GM19468 (cell line): ENCODE results near the gene GLE1.

Experiments used
- ATAC-seq: cut with Tn5 transposase; IDR thresholded peaks from one replicate; pipeline ENCODE4 v1.9.1; 2021; ENCODE audit warnings: mild to moderate bottlenecking, moderate library complexity, moderate number of reproducible peaks; ENCODE audit not compliant: unreplicated experiment; ENCODE audit errors: extremely low read depth

The GLE1 gene

DNA sequence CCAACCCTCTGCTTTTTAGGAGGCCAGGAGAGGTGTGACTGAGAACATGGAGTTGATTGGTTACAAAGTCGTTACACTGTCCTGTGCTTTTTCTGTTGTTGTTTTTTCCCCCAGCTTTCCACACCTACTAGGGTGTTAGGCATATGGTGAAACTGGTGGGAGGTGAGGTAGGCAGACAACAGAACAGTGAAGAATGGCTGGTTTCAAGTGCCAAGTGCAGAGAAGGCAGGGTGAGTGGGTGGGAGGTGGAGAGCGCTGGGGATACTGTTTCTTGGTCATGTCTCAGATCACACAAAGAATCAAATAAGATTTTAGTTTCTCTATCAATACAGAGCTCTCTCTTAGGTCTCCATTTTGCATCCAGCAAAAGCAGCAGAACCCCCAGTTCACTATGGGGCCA lies 45.7 kb downstream of the GLE1 start:
- ATAC-seq: no peak

DNA sequence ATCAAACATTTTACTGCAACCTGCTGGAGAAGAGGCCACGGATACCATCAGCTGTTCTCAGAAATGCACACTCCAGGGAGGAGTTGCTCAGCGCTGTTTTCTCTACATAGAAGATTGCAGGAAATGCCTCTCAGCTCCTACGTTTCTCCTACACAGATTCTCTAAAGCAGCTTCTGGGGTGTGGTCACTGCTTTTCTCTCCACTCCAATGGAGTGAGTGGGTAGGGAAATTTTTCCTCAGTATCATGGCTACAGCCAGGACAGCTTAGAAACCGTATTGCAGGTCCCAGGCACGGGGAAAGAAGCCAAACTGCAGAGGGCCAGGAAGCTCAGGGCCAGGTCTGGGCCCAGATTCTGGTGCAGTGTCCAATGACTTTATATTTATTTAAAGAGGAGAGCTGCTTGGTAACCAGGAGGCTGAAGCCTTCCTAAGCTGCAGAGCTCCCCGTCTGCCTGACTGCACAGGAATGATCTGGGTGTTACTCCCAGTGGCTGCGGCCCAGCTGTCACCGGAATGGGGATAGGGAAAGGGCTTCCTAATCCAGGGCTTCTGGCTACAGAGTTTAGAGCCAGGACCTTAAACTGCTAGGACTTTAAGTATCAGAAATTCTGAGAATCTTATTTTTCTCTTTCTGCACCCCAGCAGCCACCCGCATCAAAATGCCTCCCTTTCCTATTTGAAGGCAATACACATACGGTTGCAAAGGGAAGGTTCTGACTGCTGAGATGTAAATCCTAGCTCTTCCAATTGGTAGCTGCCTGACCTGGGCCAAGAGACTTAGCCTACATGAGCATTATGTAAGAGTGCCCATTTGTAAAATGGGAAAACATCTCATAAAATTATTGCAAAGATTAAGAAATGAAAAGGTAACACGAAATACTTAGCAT lies 46.5 kb downstream of the GLE1 start:
- ATAC-seq: no peak

DNA sequence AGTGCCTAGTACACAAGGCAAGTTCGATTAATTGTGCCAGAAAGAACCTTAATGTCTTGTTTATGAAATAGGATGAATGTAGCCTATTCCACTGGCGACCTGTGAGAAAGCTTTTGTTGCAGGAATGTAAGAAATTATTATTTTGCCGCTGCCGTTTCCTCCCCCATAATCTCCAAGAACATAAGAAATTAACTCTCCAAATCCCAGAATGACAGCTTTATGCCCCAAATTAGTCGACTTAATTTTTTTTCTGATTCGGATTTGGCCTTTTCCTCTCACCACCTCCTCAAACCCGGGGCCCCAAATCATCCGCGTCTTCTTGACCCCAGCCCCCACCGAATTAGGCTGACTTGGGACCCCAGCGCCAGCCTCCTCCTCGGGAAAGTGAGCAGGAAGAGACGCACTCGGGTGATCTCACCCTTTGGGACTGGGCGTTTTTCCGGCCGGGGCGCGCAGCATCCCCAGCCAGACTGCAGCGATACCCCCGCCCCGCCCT lies 47.2 kb downstream of the GLE1 start:
- ATAC-seq: no peak

DNA sequence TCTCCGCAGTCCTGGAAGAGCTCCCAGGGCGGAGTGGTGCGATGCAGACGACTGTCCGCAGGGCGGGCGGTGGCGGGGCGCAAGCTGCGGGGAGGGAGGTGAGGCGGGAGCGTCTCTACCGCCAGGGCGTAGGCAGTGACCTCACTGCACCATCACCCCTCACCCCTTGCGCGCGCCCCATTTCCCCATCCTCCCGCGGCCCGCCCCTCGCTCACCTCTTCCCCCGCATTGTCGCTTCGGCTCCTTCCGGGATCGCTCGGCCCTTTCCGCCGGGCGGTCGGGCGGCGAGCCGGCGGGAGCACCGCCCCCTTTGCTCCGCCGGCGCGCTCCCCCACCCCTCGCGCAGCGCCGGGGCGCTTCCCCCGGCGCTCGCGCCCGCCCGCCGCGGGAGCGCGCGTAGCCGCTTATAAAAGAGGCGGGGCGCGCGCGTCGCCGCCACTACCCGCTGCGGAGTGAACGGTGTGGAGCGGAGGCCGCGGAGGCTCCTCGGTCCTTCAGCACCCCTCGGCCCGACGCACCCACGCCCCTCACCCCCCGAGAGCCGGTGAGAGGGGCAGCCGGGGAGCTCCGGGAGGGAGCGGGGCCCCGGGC lies 47.7 kb downstream of the GLE1 start, which contains the start of gene SPTAN1:
Gene SPTAN1 (plus strand): TSS at position 435 of the 591 bp plus-strand sequence. CDS start 14,154 bp downstream, outside the sequence.
- peak; percentile 78 for ATAC-seq

DNA sequence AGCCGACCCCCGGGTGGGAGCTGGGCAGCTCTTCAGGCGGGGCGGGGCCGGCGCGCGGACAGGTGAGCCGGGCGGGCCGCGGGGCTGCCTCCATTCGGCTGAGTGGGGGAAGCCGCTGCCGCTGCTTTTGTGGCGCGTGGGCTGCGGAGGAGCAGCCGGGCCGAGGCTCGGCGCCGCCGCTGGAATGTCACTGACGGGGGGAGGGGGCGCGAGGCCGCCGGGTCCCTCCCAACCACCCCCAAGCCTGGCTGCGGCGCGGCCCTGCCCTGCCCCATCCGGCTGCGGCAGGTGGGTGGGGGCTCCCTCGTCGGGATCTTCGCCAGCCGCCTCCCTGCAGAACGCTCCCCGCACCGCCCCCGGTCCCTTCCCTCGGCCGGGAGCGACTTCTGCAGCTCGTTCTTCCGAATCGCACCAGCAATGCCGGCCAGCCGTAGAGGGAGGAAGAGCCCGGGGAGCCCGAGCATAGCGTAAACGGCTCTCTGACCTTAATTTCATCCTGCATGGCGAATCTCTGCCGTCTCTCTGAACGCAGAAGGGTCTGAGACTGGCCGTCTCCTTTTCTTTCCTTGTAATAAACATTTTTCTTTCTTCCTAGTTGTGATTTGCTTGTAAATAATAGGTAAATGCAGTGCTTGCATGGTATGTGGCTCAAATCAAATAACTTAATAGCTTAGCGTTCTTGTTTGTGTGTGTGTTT lies 48.4 kb downstream of the GLE1 start:
- ATAC-seq: no peak

DNA sequence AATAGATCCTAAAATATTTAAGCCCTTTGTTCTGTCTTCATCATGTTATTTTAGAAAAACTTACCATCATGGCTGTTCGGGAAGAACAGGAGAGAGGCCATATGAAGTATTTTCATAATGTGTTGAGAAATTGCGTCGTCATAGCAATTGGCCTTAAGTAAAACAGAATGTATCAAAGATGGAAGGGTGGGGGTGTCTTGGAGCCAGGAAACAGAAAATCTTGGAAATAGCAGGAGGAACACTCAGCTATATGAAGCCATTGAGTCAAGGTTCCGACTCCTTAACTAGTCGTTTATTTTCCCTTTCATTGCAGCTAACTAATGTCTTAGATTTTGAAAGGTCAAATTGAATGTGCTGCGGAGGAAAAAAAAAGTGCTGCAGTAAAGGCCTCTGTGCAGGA lies 49.2 kb downstream of the GLE1 start:
- no peak for ATAC-seq

DNA sequence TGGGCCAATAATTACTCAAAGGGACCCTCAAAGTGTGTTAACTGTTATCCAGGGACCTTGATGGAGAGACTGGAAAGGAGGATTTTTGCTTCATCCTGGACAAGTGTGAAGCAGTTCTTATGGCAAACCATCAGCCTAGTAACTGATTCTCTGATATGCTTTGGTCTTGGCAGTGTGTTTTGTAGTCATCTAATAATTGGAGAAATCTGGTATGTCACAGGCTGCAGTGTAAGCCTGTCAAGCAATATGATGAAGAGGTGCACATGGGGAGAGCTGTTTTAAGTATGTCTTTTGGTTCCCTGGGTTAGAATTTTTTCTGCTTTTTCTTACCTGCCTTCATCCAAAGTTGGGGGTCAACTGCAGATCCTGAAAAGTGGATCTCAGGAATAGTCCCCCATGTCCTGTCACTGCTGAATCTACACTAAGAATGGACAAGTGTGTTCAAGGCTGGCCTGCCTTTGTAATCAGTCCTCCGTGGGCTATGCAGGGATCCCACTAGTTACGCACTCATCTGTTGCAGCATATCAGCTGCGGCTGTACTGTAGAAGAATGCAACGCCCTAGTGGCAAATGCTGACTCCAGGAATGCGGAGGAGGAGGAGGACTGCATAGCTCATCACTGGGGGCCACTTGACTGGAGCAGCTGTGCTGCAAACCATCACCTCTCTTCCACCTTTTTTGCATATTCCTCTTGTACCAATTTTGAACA lies 49.8 kb downstream of the GLE1 start:
- no peak for ATAC-seq

DNA sequence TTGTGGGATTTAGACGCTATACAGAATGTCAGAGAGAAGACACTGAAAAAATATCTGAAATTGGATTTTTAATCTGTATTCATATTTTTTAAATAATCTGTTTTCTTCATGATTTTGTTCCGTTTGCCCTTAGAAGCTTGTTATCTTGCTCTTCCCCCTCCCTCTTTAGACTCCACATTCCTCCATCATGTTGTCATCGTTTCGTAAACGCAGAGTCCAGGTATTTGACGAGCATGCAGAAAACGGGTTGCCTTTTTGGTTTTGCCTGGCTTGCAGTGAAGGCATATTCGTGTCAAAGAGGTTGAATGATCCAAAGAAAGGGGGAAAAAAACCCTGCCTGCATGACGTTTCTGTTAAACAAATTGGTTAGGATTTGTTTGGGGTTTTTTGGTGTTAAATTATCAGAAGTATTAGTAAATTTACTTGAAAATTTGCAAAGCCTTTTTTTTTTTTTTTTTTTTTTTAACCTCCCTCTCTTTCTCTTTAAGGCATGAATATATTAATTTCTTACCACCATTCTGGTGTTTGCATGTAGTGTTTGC lies 50.7 kb downstream of the GLE1 start:
- no peak for ATAC-seq

DNA sequence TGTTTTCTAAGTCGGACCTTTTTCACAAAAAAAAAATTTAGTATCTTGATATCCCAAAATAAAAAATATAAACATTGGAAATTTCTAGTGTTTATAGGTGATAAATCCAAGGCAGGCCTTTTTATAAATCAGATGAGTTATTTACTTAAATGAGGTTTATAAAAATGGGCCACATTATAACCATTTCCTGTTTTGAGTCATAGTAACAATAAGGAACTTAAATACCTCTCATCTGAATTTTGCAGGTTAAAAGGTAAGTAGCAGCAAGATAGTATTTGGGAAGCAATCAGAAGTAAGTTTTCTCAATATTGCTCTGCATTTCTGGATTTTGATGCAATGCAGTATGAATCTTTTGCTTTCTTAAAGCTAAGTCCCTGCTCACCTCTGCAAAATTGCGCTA lies 51.8 kb downstream of the GLE1 start:
- no peak for ATAC-seq

DNA sequence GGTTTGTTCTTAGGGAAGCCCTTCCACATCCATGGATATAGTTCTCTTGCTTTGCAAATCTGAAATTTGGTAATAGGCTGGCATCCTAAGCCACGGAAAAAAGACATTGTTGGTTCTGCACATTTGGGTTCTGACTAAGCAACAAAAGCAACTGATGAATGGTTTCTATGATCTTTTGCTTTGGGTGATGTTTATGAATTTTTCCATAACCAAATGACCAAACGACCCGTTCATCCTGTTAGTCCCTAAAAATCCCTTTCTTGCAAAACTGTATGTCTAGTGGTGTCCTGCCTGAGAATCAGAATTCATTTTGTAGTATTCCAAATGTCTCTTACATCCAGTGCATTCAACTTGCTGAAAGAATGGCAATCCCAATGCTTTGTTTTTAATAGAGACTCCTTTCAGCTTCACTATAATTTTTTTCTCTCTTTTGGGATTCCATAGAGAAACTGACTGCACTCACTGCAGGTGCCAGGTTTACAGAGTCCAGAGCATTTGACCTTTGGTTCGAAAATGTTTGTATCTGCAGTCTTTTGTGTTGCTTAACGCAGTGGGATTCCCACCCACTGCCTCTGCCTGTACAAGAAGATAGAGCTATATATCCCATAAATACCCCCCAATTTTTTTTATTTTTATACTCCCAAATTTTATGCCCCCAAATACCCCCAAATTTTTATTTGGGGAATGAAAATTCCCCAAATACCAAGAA lies 52.6 kb downstream of the GLE1 start:
- ATAC-seq: no peak

DNA sequence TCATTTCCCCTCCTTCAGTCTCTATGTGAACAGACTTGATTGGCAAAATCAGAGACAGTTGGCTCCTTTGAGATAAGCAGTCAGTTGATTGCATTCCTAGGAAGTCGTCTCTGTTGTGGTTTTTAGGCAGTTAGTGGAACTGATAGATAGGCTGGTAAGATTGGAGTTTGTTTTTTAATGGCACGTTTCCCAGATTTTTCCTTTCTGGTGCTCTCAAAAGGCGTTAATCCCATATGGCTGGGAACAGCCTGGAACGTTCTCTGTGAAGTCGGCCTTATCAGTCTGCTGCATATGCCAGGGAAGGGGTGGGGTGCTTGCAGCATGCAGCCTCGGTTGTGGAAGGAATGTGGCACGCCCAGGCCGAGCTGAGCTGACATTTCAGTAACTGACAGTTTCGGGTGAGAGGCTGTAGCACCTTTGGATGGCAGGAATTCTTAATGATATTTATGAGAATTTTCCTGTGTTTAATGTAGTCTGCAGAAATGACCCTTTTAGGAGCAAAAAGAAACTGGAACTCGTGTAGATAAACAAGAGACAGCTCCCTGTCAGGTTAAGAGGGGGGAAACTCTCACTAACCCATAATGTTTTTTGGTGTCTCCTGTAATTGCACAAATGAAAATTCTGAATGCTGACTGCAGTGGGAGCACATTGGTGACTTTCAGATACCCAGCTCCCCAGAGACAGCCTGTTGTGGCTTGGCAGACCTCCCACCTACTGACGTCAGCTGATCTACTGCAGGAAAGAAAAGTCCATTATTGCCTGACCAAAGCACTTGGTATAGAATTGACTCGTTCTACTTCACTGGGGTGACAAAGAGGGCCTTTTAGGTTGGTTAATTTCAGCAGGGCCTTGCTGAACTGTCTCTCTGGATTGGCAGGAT lies 54.2 kb downstream of the GLE1 start:
- ATAC-seq: no peak

DNA sequence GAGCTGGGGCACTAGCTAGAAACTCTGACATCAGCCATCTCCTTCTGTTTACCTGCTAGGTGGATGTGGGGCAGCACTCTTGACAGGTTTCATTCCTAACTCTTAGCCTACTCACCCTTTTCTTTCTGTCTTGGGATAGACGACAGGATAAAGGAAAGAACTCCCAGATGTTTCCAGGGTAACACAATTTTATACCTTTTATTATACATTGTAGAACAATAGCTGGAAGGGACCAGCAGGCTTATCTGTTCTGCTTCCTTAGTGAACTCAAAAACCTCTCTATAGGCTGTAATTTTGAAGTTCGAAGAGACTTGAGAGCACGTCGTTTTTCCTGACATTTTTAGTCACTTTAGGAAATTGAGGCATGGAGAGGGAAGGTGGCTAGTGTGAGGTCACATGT lies 61.1 kb downstream of the GLE1 start:
- ATAC-seq: no peak

DNA sequence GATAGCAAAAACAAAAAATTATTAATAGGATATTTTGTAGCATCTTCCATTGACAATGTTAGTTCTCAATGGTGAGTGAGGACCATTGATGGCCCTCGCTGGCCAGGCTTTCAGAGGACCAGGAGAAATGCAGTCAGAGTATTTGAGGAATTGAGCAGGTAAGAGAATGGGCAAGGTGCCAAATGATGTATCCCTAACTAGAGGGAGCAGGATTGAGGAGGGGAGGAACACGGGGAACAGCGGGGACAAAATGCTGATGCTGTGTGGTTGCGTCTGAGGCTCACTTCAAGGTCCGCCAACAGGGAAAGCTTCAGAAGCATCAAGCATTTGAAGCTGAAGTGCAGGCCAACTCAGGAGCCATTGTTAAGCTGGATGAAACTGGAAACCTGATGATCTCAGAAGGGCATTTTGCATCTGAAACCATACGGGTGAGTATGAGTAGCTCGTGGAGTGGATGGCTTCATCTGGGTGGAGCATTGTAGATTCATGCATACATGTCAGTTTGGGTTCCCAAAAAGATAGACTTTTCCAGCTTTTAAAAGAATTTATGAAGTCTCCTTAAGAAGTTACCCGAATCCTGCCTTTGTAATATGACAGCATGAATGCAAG lies 64.1 kb downstream of the GLE1 start:
- ATAC-seq: no peak

DNA sequence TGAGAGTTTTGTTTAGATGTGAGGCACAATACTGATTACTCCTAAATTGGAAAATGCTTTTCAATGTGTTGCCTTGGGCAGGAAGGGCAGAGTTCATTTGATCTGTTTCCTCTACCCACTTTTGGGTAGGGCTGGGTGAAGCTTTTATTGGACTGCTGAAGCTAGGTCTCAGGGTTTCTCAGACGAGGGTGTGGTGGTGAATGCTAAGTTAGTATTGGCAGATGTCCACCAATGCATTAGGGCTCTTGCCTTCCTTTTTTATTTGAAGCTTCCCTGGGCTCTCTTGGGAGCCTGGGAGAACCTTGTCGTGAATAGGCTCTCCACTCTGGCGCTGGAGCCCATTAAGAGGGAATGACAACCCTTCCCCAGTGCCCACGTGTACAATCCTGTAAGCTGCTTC lies 71.0 kb downstream of the GLE1 start:
- no peak for ATAC-seq

DNA sequence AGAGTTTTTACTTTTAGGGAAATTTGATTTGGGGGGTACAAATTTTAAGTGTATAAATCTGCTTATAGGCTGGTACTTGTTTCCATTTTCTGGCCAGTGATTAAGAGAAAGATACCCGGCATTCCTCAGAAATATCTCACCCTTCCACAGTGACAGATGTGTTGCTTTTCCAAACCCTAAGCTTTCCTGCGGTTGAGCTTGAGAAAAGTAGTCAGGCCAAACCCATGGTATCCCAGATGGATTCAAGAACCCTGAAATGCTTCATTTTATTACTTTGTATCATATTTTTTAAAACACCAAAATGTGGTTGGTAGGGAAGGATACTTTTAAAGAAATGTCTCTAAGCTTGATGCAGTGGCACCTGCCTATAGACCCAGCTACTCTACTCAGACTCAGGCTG lies 71.4 kb downstream of the GLE1 start:
- no peak for ATAC-seq

DNA sequence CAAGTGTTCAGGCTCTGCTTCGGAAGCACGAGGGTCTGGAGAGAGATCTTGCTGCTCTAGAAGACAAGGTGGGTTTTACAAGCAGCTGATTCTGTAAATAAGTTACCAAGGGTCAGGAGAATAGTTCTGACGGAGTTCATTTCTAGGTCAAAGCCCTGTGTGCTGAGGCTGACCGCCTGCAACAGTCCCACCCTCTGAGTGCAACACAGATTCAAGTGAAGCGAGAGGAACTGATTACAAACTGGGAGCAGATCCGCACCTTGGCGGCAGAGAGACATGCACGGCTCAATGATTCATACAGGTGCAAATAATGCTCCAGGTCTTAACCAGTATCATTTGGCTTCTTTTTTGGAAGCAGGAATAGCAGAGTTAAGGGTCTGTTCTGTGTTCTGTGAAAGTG lies 72.7 kb downstream of the GLE1 start:
- ATAC-seq: no peak

DNA sequence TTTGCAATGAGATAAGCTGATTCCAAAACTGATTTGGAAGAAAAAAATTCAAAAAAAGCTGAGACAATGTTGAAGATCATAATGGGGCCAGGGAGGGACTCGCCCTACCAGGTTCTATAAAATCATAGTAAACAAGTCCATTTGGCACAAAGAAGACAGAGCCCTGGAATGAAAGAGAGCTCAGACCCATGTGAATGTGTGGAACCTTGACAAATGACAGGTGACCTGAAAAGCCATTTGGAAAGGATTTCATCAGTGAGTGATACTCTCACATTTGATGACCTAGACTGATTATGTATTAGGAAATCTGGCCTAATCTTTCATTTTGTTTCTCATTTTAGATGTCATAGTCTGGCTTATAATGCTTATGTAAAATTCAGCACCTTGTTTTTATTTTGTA lies 74.7 kb downstream of the GLE1 start:
- ATAC-seq: no peak

DNA sequence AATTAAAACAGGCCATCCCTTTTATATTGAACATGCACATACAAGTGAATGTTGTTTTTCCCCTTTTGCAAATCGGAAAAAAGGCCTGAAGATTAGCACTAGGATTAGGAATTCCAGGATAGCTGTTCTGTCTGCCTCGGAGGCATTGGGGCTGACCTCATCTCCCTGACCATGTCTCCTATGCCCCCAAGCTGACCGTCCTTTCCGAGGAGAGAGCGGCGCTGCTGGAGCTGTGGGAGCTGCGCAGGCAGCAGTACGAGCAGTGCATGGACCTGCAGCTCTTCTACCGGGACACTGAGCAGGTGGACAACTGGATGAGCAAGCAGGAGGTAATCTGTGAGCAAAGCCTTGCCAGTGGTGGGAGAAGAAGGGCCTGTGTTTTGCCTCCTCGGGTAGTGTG lies 76.2 kb downstream of the GLE1 start:
- ATAC-seq: no peak
